HEK293 (cell line): ENCODE results near the gene CALHM2.

Experiments used
- CTCF ChIA-PET: fragments of 350-600 bp; formaldehyde crosslinking; extraction: SDS; loops from one replicate; lab custom pipeline; 2021; ENCODE audit warnings: antibody characterized with exemption; lab: Yijun Ruan, JAX
- POLR2A ChIA-PET: fragments of 300-600 bp; formaldehyde crosslinking; extraction: SDS; loops from one replicate; lab custom pipeline; 2020; ENCODE audit warnings: antibody characterized with exemption, inconsistent platforms; lab: Yijun Ruan, JAX
- H3K27ac ChIP-seq: fragments of 200-500 bp; sonication (Bioruptor generic); 2 replicates; pipeline ENCODE4 v1.5.1; 2014; ENCODE audit warnings: low read depth, low read length, control low read depth, inconsistent platforms; ENCODE audit errors: extremely low read depth
- H3K36me3 ChIP-seq, 2 experiments: fragments of 200-500 bp in 1 of 2; sonication (Bioruptor generic) in 1 of 2; 1 replicate in 1 of 2; 2 replicates in 1 of 2; pipeline ENCODE4 v1.5.1; 2014 to 2017; ENCODE audit warnings: inconsistent platforms in 2 of 2, low read length in 2 of 2; ENCODE audit not compliant: control insufficient read depth in 2 of 2, insufficient read depth in 1 of 2
- H3K4me1 ChIP-seq: fragments of 200-500 bp; sonication (Bioruptor generic); 2 replicates; pipeline ENCODE4 v1.5.1; 2014; ENCODE audit warnings: mild to moderate bottlenecking, low read length, inconsistent platforms; ENCODE audit not compliant: control insufficient read depth, insufficient read depth
- H3K4me3 ChIP-seq: 2 replicates; pipeline ENCODE4 v1.5.1; 2011; ENCODE audit warnings: low read depth, mild to moderate bottlenecking, control low read depth, low read length, moderate library complexity
- H3K9me3 ChIP-seq: fragments of 200-500 bp; sonication (Bioruptor generic); 2 replicates; pipeline ENCODE4 v1.5.1; 2014; ENCODE audit warnings: low read depth, low read length, inconsistent platforms; ENCODE audit not compliant: control insufficient read depth, insufficient read depth
- BCL11A ChIP-seq: fragments of 450-650 bp; formaldehyde crosslinking; IDR thresholded peaks from 2 replicates; pipeline ENCODE4 v1.5.1; 2016; ENCODE audit warnings: low read depth, missing biosample characterization, missing genetic modification characterization
- PATZ1 ChIP-seq: fragments of 450-650 bp; formaldehyde crosslinking; IDR thresholded peaks from 2 replicates; pipeline ENCODE4 v1.5.1; 2016; ENCODE audit warnings: missing biosample characterization, missing genetic modification characterization
- SP7 ChIP-seq: fragments of 450-650 bp; formaldehyde crosslinking; IDR thresholded peaks from 2 replicates; pipeline ENCODE4 v1.5.1; 2016; ENCODE audit warnings: missing biosample characterization, missing genetic modification characterization
- ZBTB20 ChIP-seq: fragments of 450-650 bp; formaldehyde crosslinking; IDR thresholded peaks from 2 replicates; pipeline ENCODE4 v1.5.1; 2016; ENCODE audit warnings: missing biosample characterization, missing genetic modification characterization
- ZNF112 ChIP-seq: fragments of 450-650 bp; formaldehyde crosslinking; IDR thresholded peaks from 2 replicates; pipeline ENCODE4 v1.5.0; 2017; ENCODE audit warnings: missing biosample characterization, missing genetic modification characterization
- ZNF335 ChIP-seq: fragments of 450-650 bp; formaldehyde crosslinking; conservative IDR thresholded peaks from 2 replicates; pipeline ENCODE4 v1.5.1; 2016; ENCODE audit warnings: missing biosample characterization, missing genetic modification characterization
- ZNF600 ChIP-seq: fragments of 450-650 bp; formaldehyde crosslinking; IDR thresholded peaks from 2 replicates; pipeline ENCODE4 v1.5.1; 2016; ENCODE audit warnings: missing biosample characterization, missing genetic modification characterization
- ZNF660 ChIP-seq: fragments of 450-650 bp; IDR thresholded peaks from 2 replicates; pipeline ENCODE4 v1.5.1; 2018; ENCODE audit warnings: missing biosample characterization, mild to moderate bottlenecking, missing genetic modification characterization
- ZNF791 ChIP-seq: fragments of 450-650 bp; formaldehyde crosslinking; IDR thresholded peaks from 2 replicates; pipeline ENCODE4 v1.5.1; 2016; ENCODE audit warnings: missing biosample characterization, missing genetic modification characterization
- ZXDB ChIP-seq: fragments of 450-650 bp; formaldehyde crosslinking; IDR thresholded peaks from 2 replicates; pipeline ENCODE4 v1.5.1; 2016; ENCODE audit warnings: missing biosample characterization, missing genetic modification characterization
- TF ChIP-seq, protein P1 (sequence below): fragments of 450-650 bp; formaldehyde crosslinking; IDR thresholded peaks from 2 replicates; pipeline ENCODE4 v1.5.1; 2016; ENCODE audit warnings: missing biosample characterization, missing genetic modification characterization
- TF ChIP-seq, protein P2 (sequence below): fragments of 450-650 bp; formaldehyde crosslinking; IDR thresholded peaks from 2 replicates; pipeline ENCODE4 v1.5.1; 2017; ENCODE audit warnings: missing biosample characterization, missing genetic modification characterization
- TF ChIP-seq, protein P3 (sequence below): fragments of 450-650 bp; formaldehyde crosslinking; IDR thresholded peaks from 2 replicates; pipeline ENCODE4 v1.5.1; 2017; ENCODE audit warnings: missing biosample characterization, missing genetic modification characterization
- TF ChIP-seq, protein P4 (sequence below): fragments of 450-650 bp; formaldehyde crosslinking; optimal IDR thresholded peaks from 2 replicates; pipeline ENCODE3; 2016; ENCODE audit warnings: missing biosample characterization, mild to moderate bottlenecking, missing genetic modification characterization
- TF ChIP-seq, protein P5 (sequence below): fragments of 450-650 bp; formaldehyde crosslinking; IDR thresholded peaks from 2 replicates; pipeline ENCODE4 v1.5.1; 2016; ENCODE audit warnings: missing biosample characterization, missing genetic modification characterization

CALHM2 gene

GRCh38 chr10:103493916-103494877, 42.0 kb upstream of the CALHM2 start (continued):
- no peak for TF ChIP-seq ZNF791 (tag by site-specific recombination)
- TF ChIP-seq ZNF660 (tag by site-specific recombination): peak; percentile 34; the same call in 1 of the 2 replicates
- TF ChIP-seq, protein P1, sequence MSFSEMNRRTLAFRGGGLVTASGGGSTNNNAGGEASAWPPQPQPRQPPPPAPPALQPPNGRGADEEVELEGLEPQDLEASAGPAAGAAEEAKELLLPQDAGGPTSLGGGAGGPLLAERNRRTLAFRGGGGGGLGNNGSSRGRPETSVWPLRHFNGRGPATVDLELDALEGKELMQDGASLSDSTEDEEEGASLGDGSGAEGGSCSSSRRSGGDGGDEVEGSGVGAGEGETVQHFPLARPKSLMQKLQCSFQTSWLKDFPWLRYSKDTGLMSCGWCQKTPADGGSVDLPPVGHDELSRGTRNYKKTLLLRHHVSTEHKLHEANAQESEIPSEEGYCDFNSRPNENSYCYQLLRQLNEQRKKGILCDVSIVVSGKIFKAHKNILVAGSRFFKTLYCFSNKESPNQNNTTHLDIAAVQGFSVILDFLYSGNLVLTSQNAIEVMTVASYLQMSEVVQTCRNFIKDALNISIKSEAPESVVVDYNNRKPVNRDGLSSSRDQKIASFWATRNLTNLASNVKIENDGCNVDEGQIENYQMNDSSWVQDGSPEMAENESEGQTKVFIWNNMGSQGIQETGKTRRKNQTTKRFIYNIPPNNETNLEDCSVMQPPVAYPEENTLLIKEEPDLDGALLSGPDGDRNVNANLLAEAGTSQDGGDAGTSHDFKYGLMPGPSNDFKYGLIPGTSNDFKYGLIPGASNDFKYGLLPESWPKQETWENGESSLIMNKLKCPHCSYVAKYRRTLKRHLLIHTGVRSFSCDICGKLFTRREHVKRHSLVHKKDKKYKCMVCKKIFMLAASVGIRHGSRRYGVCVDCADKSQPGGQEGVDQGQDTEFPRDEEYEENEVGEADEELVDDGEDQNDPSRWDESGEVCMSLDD: peak; percentile 73
- TF ChIP-seq SP7 (tag by site-specific recombination): no peak
- TF ChIP-seq ZBTB20 (tag by site-specific recombination): peak; percentile 33; the same call in 1 of the 2 replicates
- peak; percentile 70; the same call in 1 of the 2 replicates for TF ChIP-seq ZNF600 (tag by site-specific recombination)

DNA sequence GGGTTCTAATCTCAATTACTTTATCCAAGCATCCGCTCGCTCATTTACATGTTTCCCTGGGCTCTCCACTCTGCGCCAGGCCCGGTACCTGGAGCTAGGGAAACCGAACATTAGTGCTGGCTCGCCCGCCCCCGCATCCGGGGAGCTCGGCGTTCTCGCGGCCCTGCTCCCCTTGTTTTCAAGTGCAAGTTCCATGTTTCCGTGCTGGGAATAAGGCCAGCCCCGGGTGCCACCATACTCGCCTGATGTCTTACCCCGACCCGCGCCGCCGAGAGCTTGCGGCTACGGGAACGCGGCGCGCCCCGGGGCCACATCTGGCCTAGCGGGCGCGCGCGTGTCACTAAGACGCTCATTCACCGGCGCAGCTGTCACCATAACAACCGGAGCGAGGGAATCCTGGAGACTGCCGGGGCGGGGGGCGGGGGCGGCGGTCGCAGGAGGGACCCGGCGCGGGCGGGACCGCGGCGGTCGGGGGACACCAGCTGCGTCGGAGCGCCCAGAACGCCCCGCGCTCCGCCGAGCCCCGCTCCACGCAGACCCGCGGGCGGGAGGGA, 41.3 kb upstream of the CALHM2 start, which contains the start of gene NEURL1:
NEURL1 (plus strand) TSS at position 344 of the 554 bp plus-strand sequence. CDS start 683 bp downstream, outside the sequence.
- Histone ChIP-seq H3K27ac (no peak within 1 kb of the TSS), H3K4me1 (no peaks in the 10 kb centered on the region), H3K36me3 (no peaks in the 10 kb centered on the region), H3K4me3 (peak within 1 kb of the TSS; percentile 51), H3K9me3 (no peaks in the 10 kb centered on the region)
- CTCF ChIA-PET: interaction anchor here (0.6 to 6.1 kb wide), 8 partner anchors 10 to 101 kb away, joined by 3 to 41 read pairs (median 5); no protein-coding TSS in a partner anchor
- POLR2A ChIA-PET: interaction anchor here (1.1 to 3.4 kb wide), 4 partner anchors 8 to 125 kb away, joined by 4 to 15 read pairs (median 6); partner anchors contain the start of gene TAF5
- TF ChIP-seq PATZ1 (tag by site-specific recombination) (peak; percentile 23; the same call in 1 of the 2 replicates), ZNF335 (tag by site-specific recombination) (peak; percentile 62), ZNF112 (tag by site-specific recombination) (no peak), ZBTB20 (tag by site-specific recombination) (peak; percentile 17; the same call in 1 of the 2 replicates), ZXDB (no peak), BCL11A (tag by site-specific recombination) (no peak)
- TF ChIP-seq, protein P2, sequence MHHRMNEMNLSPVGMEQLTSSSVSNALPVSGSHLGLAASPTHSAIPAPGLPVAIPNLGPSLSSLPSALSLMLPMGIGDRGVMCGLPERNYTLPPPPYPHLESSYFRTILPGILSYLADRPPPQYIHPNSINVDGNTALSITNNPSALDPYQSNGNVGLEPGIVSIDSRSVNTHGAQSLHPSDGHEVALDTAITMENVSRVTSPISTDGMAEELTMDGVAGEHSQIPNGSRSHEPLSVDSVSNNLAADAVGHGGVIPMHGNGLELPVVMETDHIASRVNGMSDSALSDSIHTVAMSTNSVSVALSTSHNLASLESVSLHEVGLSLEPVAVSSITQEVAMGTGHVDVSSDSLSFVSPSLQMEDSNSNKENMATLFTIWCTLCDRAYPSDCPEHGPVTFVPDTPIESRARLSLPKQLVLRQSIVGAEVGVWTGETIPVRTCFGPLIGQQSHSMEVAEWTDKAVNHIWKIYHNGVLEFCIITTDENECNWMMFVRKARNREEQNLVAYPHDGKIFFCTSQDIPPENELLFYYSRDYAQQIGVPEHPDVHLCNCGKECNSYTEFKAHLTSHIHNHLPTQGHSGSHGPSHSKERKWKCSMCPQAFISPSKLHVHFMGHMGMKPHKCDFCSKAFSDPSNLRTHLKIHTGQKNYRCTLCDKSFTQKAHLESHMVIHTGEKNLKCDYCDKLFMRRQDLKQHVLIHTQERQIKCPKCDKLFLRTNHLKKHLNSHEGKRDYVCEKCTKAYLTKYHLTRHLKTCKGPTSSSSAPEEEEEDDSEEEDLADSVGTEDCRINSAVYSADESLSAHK: peak; percentile 89
- TF ChIP-seq, protein P3, sequence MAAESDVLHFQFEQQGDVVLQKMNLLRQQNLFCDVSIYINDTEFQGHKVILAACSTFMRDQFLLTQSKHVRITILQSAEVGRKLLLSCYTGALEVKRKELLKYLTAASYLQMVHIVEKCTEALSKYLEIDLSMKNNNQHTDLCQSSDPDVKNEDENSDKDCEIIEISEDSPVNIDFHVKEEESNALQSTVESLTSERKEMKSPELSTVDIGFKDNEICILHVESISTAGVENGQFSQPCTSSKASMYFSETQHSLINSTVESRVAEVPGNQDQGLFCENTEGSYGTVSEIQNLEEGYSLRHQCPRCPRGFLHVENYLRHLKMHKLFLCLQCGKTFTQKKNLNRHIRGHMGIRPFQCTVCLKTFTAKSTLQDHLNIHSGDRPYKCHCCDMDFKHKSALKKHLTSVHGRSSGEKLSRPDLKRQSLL (tag by site-specific recombination): 0 out of 2 replicates have a peak, but pooled peaks have one; percentile 24
- TF ChIP-seq, protein P1: 0 out of 2 replicates have a peak, but pooled peaks have one; percentile 28
- TF ChIP-seq, protein P4, sequence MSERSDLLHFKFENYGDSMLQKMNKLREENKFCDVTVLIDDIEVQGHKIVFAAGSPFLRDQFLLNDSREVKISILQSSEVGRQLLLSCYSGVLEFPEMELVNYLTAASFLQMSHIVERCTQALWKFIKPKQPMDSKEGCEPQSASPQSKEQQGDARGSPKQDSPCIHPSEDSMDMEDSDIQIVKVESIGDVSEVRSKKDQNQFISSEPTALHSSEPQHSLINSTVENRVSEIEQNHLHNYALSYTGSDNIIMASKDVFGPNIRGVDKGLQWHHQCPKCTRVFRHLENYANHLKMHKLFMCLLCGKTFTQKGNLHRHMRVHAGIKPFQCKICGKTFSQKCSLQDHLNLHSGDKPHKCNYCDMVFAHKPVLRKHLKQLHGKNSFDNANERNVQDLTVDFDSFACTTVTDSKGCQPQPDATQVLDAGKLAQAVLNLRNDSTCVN (tag by site-specific recombination): peak; percentile 75
- TF ChIP-seq, protein P5, sequence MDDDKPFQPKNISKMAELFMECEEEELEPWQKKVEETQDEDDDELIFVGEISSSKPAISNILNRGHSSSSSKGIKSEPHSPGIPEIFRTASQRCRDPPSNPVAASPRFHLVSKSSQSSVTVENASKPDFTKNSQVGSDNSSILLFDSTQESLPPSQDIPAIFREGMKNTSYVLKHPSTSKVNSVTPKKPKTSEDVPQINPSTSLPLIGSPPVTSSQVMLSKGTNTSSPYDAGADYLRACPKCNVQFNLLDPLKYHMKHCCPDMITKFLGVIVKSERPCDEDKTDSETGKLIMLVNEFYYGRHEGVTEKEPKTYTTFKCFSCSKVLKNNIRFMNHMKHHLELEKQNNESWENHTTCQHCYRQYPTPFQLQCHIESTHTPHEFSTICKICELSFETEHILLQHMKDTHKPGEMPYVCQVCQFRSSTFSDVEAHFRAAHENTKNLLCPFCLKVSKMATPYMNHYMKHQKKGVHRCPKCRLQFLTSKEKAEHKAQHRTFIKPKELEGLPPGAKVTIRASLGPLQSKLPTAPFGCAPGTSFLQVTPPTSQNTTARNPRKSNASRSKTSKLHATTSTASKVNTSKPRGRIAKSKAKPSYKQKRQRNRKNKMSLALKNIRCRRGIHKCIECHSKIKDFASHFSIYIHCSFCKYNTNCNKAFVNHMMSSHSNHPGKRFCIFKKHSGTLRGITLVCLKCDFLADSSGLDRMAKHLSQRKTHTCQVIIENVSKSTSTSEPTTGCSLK (tag by site-specific recombination): no peak
